ENCODE data around the gene DMC1. TPM values are rescaled to one million over a fixed set of nuclear protein-coding genes. Genes with fewer than 3 reads are reported as not detected.

The DMC1 gene
- total RNA-seq, 2 donors from 2014 or later, result 3.1 TPM; not detected in 1

- TF ChIP-seq CTCF (IDR thresholded peaks at IDR 0.05), result no peak
- Histone ChIP-seq H3K36me3 (peaks cover 71% of the 10 kb centered on the region), H3K4me1 (ENCODE audit: control insufficient read depth in 1 of 2, low read depth in 2 of 2) (peaks cover 13 to 63% of the 10 kb centered on the region in 2 donors), H3K9me3 (no peaks in the 10 kb centered on the region), H3K4me3 (no peak overlapping the region), H3K27me3 (replicated peaks; ENCODE audit: insufficient read depth) (no peaks in the 10 kb centered on the region), H3K27ac (no peak overlapping the region)
- no peak for ATAC-seq (ENCODE audit: insufficient number of reproducible peaks, low FRiP score, low read depth)
- no peak for DNase-seq (ENCODE audit: low spot score)
These were observed 72.1 kb downstream of the DMC1 start for GRCh38 chr22:38497869-38498268.

GRCh38 chr22:38494939-38495338, 75.0 kb downstream of the DMC1 start:
- H3K27ac ChIP-seq, result no peak overlapping the region
- no peak for TF ChIP-seq CTCF (IDR thresholded peaks at IDR 0.05)
- H3K4me1 ChIP-seq (ENCODE audit: control insufficient read depth in 1 of 2, low read depth in 2 of 2), result peaks cover 12 to 45% of the 10 kb centered on the region in 2 donors
- H3K4me3 ChIP-seq, result no peak overlapping the region
- ATAC-seq (ENCODE audit: insufficient number of reproducible peaks, low FRiP score, low read depth) (no peak), DNase-seq (ENCODE audit: low spot score) (no peak)
- peaks cover 93% of the 10 kb centered on the region for H3K36me3 ChIP-seq
- H3K27me3 ChIP-seq (replicated peaks; ENCODE audit: insufficient read depth), result no peaks in the 10 kb centered on the region
- H3K9me3 ChIP-seq, result no peaks in the 10 kb centered on the region

- DNase-seq (ENCODE audit: low spot score), result no peak
- no peak for ATAC-seq (ENCODE audit: insufficient number of reproducible peaks, low FRiP score, low read depth)
- Histone ChIP-seq H3K27ac (no peak overlapping the region), H3K4me3 (no peak overlapping the region), H3K4me1 (ENCODE audit: control insufficient read depth in 1 of 2, low read depth in 2 of 2) (peaks cover 12 to 40% of the 10 kb centered on the region in 2 donors), H3K27me3 (replicated peaks; ENCODE audit: insufficient read depth) (no peaks in the 10 kb centered on the region), H3K9me3 (no peaks in the 10 kb centered on the region), H3K36me3 (peaks cover 93% of the 10 kb centered on the region)
- no peak for TF ChIP-seq CTCF (IDR thresholded peaks at IDR 0.05)
These were observed 75.5 kb downstream of the DMC1 start for GRCh38 chr22:38494498-38494897.

- H3K9me3 ChIP-seq, result no peaks in the 10 kb centered on the region
- DNase-seq (ENCODE audit: low spot score) (no peak), ATAC-seq (ENCODE audit: insufficient number of reproducible peaks, low FRiP score, low read depth) (no peak)
- peaks cover 12 to 33% of the 10 kb centered on the region in 2 donors for H3K4me1 ChIP-seq (ENCODE audit: control insufficient read depth in 1 of 2, low read depth in 2 of 2)
- no peak overlapping the region for H3K4me3 ChIP-seq
- H3K27ac ChIP-seq, result peak overlapping the region in 1 of 2 donors; percentile 42
- peaks cover 96% of the 10 kb centered on the region for H3K36me3 ChIP-seq
- no peak for TF ChIP-seq CTCF (IDR thresholded peaks at IDR 0.05)
- H3K27me3 ChIP-seq (replicated peaks; ENCODE audit: insufficient read depth), result no peaks in the 10 kb centered on the region
These were observed 78.2 kb downstream of the DMC1 start for GRCh38 chr22:38491707-38492348.

GRCh38 chr22:38490915-38491314, 79.1 kb downstream of the DMC1 start:
- H3K9me3 ChIP-seq, result no peaks in the 10 kb centered on the region
- H3K4me3 ChIP-seq, result no peak overlapping the region
- peaks cover 96% of the 10 kb centered on the region for H3K36me3 ChIP-seq
- no peak for TF ChIP-seq CTCF (IDR thresholded peaks at IDR 0.05)
- no peak for DNase-seq (ENCODE audit: low spot score)
- H3K27me3 ChIP-seq (replicated peaks; ENCODE audit: insufficient read depth), result no peaks in the 10 kb centered on the region
- H3K27ac ChIP-seq, result peak overlapping the region in 1 of 2 donors; percentile 46
- H3K4me1 ChIP-seq (ENCODE audit: control insufficient read depth in 1 of 2, low read depth in 2 of 2), result peaks cover 12 to 33% of the 10 kb centered on the region in 2 donors
- peak; percentile 63 for ATAC-seq (ENCODE audit: insufficient number of reproducible peaks, low FRiP score, low read depth)
